Caco-2 (cell line): Measurements from ENCODE around the gene RARA. TPM values are rescaled to one million over a fixed set of nuclear protein-coding genes. Genes with fewer than 3 reads are reported as not detected.

Source experiments
- BruUV-seq: library from RNA; stranded (reverse); fragments of 400-500 nt; replicated peaks from 2 replicates; lab custom pipeline; 2021; lab: Mats Ljungman, UMichigan
- CTCF ChIA-PET: fragments of 300-600 bp; sonication (Branson Sonifier 250); formaldehyde crosslinking; loops from one replicate; lab custom pipeline; 2022; ENCODE audit warnings: antibody characterized with exemption; lab: Charles Lee
- POLR2A ChIA-PET: fragments of 300-600 bp; sonication (Branson Sonifier 250); formaldehyde crosslinking; loops from one replicate; lab custom pipeline; 2022; ENCODE audit warnings: antibody characterized with exemption; lab: Charles Lee
- DNase-seq, 2 experiments: peaks; one replicate each; pipeline versions ENCODE4 v3.0.0 to v3.0.0-alpha.2; 2020 to 2022
- H3K27me3 ChIP-seq: replicated peaks from 2 replicates; pipeline ENCODE4 v1.6.0; 2011; ENCODE audit warnings: low read length; ENCODE audit not compliant: control insufficient read depth, insufficient read depth
- H3K36me3 ChIP-seq: 2 replicates; pipeline ENCODE4 v1.5.1; 2011; ENCODE audit warnings: low read length; ENCODE audit not compliant: control insufficient read depth, insufficient read depth
- H3K4me1 ChIP-seq: fragments of 250-450 bp; sonication (Bioruptor Pico); 2 replicates; pipeline ENCODE4 v1.5.1; 2020; ENCODE audit warnings: mild to moderate bottlenecking
- H3K4me3 ChIP-seq: 2 replicates; pipeline ENCODE4 v1.5.1; 2011; ENCODE audit warnings: low read depth, mild to moderate bottlenecking, control low read depth, low read length
- H3K9me3 ChIP-seq: fragments of 250-450 bp; sonication (Bioruptor Pico); 2 replicates; pipeline ENCODE4 v1.5.1; 2020; ENCODE audit warnings: mild to moderate bottlenecking, moderate library complexity
- H3K27ac Mint-ChIP-seq: one replicate; pipeline ENCODE4 v1.8.0; 2022; ENCODE audit warnings: mixed read lengths; ENCODE audit not compliant: unreplicated experiment
- H3K27me3 Mint-ChIP-seq: one replicate; pipeline ENCODE4 v1.8.0; 2022; ENCODE audit warnings: mixed read lengths; ENCODE audit not compliant: insufficient read depth, unreplicated experiment
- H3K36me3 Mint-ChIP-seq: one replicate; pipeline ENCODE4 v1.8.0; 2022; ENCODE audit warnings: mild to moderate bottlenecking, mixed read lengths; ENCODE audit not compliant: insufficient read depth, unreplicated experiment
- H3K4me1 Mint-ChIP-seq: one replicate; pipeline ENCODE4 v1.8.0; 2022; ENCODE audit warnings: low read depth, mixed read lengths; ENCODE audit not compliant: unreplicated experiment
- H3K4me3 Mint-ChIP-seq: one replicate; pipeline ENCODE4 v1.8.0; 2022; ENCODE audit warnings: mild to moderate bottlenecking, moderate library complexity, mixed read lengths; ENCODE audit not compliant: unreplicated experiment
- H3K9me3 Mint-ChIP-seq: one replicate; pipeline ENCODE4 v1.8.0; 2022; ENCODE audit warnings: mixed read lengths; ENCODE audit not compliant: unreplicated experiment
- intact Hi-C: fragments of 100-400 bp; cut with micrococcal nuclease; formaldehyde crosslinking; loops from one replicate; pipeline ENCODE4 v1.10.0; 2022; ENCODE audit not compliant: unreplicated experiment
- total RNA-seq: library from RNA; stranded (reverse); gene quantifications from 2 replicates; pipeline ENCODE4 v1.2.3, GENCODE V29; 2022
- TF ChIP-seq, protein P1 (sequence below), 2 experiments: fragments of 200-600 bp in 1 of 2; IDR thresholded peaks; 1 replicate in 1 of 2; 2 replicates in 1 of 2; pipeline versions ENCODE4 v1.5.1 to v1.8.0; 2011 to 2022; ENCODE audit warnings: antibody characterized with exemption in 1 of 2, control low read depth in 1 of 2, inconsistent platforms in 1 of 2, low read depth in 1 of 2, low read length in 1 of 2, mild to moderate bottlenecking in 1 of 2, moderate library complexity in 1 of 2; ENCODE audit not compliant: insufficient read depth in 1 of 2, severe bottlenecking in 1 of 2, unreplicated experiment in 1 of 2

Gene RARA
- total RNA-seq, 1 experiment from 2014 or later: 27.6 TPM

DNA sequence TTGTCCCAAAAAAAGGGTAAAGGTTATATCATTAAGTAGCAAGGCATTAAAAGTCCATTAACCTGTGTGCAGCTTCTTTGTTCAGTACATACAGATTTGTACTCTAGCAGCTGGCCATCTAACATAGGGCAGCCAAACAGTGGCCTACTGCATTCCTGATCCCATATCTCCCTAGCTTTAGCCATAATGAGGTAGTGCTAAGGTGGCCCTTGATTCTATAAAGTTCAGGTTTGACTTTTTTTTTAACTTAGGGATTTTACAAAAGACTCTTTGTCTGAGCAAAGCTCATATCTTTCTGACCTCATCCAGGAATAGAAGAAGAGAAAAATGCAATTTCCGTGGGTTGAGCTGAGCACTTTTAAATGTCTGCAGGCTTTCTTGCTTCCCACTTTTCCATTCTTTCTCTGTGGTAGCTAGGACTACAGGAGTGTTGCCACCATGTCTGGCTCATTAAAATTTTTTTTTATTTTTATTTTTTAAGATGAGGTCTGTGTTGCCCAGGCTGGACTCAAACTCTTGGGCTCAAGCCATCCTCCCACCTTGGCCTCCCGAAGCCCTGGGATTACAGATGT, 40.8 kb upstream of the RARA start:
- no peak for DNase-seq
- H3K36me3 ChIP-seq: no peaks in the 10 kb centered on the region; the same call in none of the 2 replicates

DNA sequence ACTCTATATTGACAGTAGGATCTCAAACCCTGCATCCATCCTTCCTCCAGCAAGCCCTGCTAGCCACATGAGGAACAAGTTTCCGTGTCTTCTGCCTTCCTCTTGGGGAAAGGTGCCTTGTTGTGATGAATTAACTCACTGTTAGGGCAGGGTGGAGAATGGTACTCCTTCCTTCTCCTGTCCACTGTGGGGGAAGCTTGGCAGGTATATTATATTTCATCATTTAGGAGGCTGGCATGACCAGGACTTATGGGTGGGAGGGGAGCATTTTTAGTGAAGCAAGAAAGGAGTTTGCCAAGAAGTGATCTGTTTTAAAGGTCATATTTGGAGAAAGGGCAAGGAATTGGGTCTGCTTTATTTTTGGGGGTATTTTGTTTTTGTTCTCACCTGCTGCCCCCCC, 30.6 kb upstream of the RARA start:
- H3K4me1 Mint-ChIP-seq: peaks cover 8% of the 10 kb centered on the region
- H3K36me3 Mint-ChIP-seq: peaks cover 85% of the 10 kb centered on the region
- TF ChIP-seq, protein P1, sequence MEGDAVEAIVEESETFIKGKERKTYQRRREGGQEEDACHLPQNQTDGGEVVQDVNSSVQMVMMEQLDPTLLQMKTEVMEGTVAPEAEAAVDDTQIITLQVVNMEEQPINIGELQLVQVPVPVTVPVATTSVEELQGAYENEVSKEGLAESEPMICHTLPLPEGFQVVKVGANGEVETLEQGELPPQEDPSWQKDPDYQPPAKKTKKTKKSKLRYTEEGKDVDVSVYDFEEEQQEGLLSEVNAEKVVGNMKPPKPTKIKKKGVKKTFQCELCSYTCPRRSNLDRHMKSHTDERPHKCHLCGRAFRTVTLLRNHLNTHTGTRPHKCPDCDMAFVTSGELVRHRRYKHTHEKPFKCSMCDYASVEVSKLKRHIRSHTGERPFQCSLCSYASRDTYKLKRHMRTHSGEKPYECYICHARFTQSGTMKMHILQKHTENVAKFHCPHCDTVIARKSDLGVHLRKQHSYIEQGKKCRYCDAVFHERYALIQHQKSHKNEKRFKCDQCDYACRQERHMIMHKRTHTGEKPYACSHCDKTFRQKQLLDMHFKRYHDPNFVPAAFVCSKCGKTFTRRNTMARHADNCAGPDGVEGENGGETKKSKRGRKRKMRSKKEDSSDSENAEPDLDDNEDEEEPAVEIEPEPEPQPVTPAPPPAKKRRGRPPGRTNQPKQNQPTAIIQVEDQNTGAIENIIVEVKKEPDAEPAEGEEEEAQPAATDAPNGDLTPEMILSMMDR (IDR thresholded peaks at IDR 0.05; ENCODE audit: insufficient read depth in 1 of 2, low read depth in 1 of 2, low read length in 1 of 2, severe bottlenecking in 1 of 2, unreplicated experiment in 1 of 2): no peak
- no peaks in the 10 kb centered on the region for H3K27me3 Mint-ChIP-seq
- no peak overlapping the region for H3K27ac Mint-ChIP-seq
- H3K9me3 Mint-ChIP-seq: no peaks in the 10 kb centered on the region
- no peaks in the 10 kb centered on the region for H3K9me3 ChIP-seq
- no peak overlapping the region for H3K4me3 ChIP-seq
- no peaks in the 10 kb centered on the region for H3K27me3 ChIP-seq
- no peak overlapping the region for H3K4me3 Mint-ChIP-seq
- no peak for DNase-seq
- H3K4me1 ChIP-seq: peaks cover 6% of the 10 kb centered on the region
- ChIA-PET CTCF (no interaction called here), POLR2A (no interaction called here)
- H3K36me3 ChIP-seq: peaks cover 4% of the 10 kb centered on the region
- intact Hi-C loops: no loop called here
- BruUV-seq: no TSS peak

More for the DNA sequence above, 40.8 kb upstream of the RARA start:
- CTCF ChIA-PET: interaction anchor here (0.6 kb wide), 1 partner anchor 20 kb away, joined by 4 read pairs; no protein-coding TSS in a partner anchor
- H3K27ac Mint-ChIP-seq: no peak overlapping the region
- intact Hi-C loops: no loop called here
- TF ChIP-seq, protein P1 (IDR thresholded peaks at IDR 0.05; ENCODE audit: insufficient read depth in 1 of 2, low read depth in 1 of 2, low read length in 1 of 2, severe bottlenecking in 1 of 2, unreplicated experiment in 1 of 2): no peak
- no peaks in the 10 kb centered on the region for H3K4me1 Mint-ChIP-seq
- POLR2A ChIA-PET: interaction anchor here (0.6 kb wide), 1 partner anchor 20 kb away, joined by 7 read pairs; no protein-coding TSS in a partner anchor
- Histone ChIP-seq H3K4me1 (no peaks in the 10 kb centered on the region), H3K9me3 (no peaks in the 10 kb centered on the region), H3K4me3 (no peak overlapping the region), H3K27me3 (no peaks in the 10 kb centered on the region)
- no peaks in the 10 kb centered on the region for H3K9me3 Mint-ChIP-seq
- BruUV-seq: no TSS peak
- peaks cover 36% of the 10 kb centered on the region for H3K36me3 Mint-ChIP-seq
- H3K4me3 Mint-ChIP-seq: no peak overlapping the region
- no peaks in the 10 kb centered on the region for H3K27me3 Mint-ChIP-seq

DNA sequence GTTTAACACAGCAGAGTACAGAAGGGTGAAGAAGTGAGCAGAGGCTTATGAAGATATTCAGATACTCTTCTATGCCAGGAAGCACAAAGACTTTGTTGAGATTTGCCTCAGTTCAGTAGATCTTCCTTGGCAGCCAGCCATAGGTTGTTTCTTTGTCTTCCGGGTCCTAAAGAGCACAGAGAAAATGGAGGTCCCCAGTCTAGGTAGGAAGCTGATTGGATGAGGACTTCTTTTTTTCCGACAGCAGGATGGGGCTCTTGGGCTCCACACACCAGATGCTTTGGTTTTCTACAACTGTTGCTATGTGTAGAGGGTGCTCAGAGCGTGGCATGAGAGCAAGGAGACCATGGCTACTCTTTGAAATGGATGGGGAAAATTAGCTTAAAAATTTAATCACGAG, 29.6 kb upstream of the RARA start:
- BruUV-seq: no TSS peak
- Mint-ChIP-seq H3K9me3 (no peaks in the 10 kb centered on the region), H3K27me3 (no peaks in the 10 kb centered on the region), H3K4me3 (no peak overlapping the region), H3K27ac (no peak overlapping the region), H3K4me1 (peaks cover 15% of the 10 kb centered on the region), H3K36me3 (peaks cover 82% of the 10 kb centered on the region)
- no peaks in the 10 kb centered on the region for H3K9me3 ChIP-seq
- no peaks in the 10 kb centered on the region for H3K27me3 ChIP-seq
- peaks cover 4% of the 10 kb centered on the region for H3K36me3 ChIP-seq
- H3K4me3 ChIP-seq: no peak overlapping the region
- ChIA-PET CTCF (no interaction called here), POLR2A (no interaction called here)
- TF ChIP-seq, protein P1 (IDR thresholded peaks at IDR 0.05; ENCODE audit: insufficient read depth in 1 of 2, low read depth in 1 of 2, low read length in 1 of 2, severe bottlenecking in 1 of 2, unreplicated experiment in 1 of 2): no peak
- no peak for DNase-seq
- intact Hi-C loops: no loop called here
- peaks cover 16% of the 10 kb centered on the region for H3K4me1 ChIP-seq
